Kidney (tissue), 14 donors: Measurements from ENCODE around the gene TBK1. TPM values are rescaled to one million over a fixed set of nuclear protein-coding genes. Genes with fewer than 3 reads are reported as not detected.

Experiments used
- DNase-seq, 5 donors: peaks; one replicate each; pipeline ENCODE4 v3.0.0-alpha.2; 2013 to 2020
- FAIRE-seq: peaks from 2 replicates; lab custom pipeline; 2012; peaks lifted over from hg19 to GRCh38; lab: Jason Lieb, UNC
- H3K27ac ChIP-seq, 2 donors: one replicate each; pipeline ENCODE4 v1.7.0; 2013; ENCODE audit warnings: low read depth in 2 of 2, low read length in 2 of 2, inconsistent platforms in 1 of 2
- H3K27me3 ChIP-seq: one replicate; pipeline ENCODE4 v1.7.1; 2013; ENCODE audit warnings: low read length, inconsistent platforms; ENCODE audit not compliant: control insufficient read depth, insufficient read depth
- H3K36me3 ChIP-seq, 3 donors: one replicate each; pipeline versions ENCODE4 v1.7.0 to v1.7.1; 2013; ENCODE audit warnings: low read length in 3 of 3, control low read depth in 1 of 3, inconsistent platforms in 1 of 3; ENCODE audit not compliant: insufficient read depth in 3 of 3, control insufficient read depth in 2 of 3
- H3K4me1 ChIP-seq, 3 donors: one replicate each; pipeline versions ENCODE4 v1.7.0 to v1.7.1; 2013; ENCODE audit warnings: low read length in 3 of 3, inconsistent platforms in 1 of 3, low read depth in 1 of 3; ENCODE audit not compliant: control insufficient read depth in 2 of 3, insufficient read depth in 2 of 3
- H3K4me3 ChIP-seq, 3 donors: one replicate each; pipeline versions ENCODE4 v1.7.0 to v1.8.1; 2013; ENCODE audit warnings: low read length in 3 of 3, control low read depth in 1 of 3, inconsistent platforms in 1 of 3
- H3K9ac ChIP-seq, 3 donors: one replicate each; pipeline versions ENCODE4 v1.7.0 to v1.7.1; 2013; ENCODE audit warnings: low read length in 3 of 3, control low read depth in 1 of 3, inconsistent platforms in 1 of 3
- H3K9me3 ChIP-seq, 3 donors: one replicate each; pipeline versions ENCODE4 v1.7.0 to v1.7.1; 2013; ENCODE audit warnings: low read length in 3 of 3, control low read depth in 1 of 3, inconsistent platforms in 1 of 3; ENCODE audit not compliant: control insufficient read depth in 2 of 3, insufficient read depth in 1 of 3
- CTCF ChIP-seq: IDR thresholded peaks from 3 replicates; pipeline ENCODE4 v1.5.1; 2012; ENCODE audit warnings: mild to moderate bottlenecking, moderate library complexity, borderline replicate concordance; ENCODE audit not compliant: insufficient read depth; ENCODE audit errors: extremely low read depth
- intact Hi-C: fragments of 100-400 bp; cut with DNase I; formaldehyde crosslinking; loops from one replicate; pipeline ENCODE4 v1.11.1; 2022
- polyA plus RNA-seq: library from polyadenylated mRNA; stranded (reverse); fragments of 350-450 nt; fragmentation: Illumina TruSeq; extraction: RNeasy Lipid Tissue Mini Kit (QIAGEN cat#74804); gene quantifications from one replicate; pipeline ENCODE4 v1.2.3, GENCODE V29; 2014; ENCODE audit warnings: low read depth, low replicate concordance; ENCODE audit not compliant: insufficient read depth
- total RNA-seq: library from RNA; stranded (reverse); fragmentation: NEBNext Ultra II Directional; extraction: Animal tissue kit (Norgen Biotek cat#: 25700); gene quantifications from one replicate; pipeline ENCODE4 v1.2.1, GENCODE V29; 2021
- donor health status: control.
- donor health status: control.
- donor health status: control.
- donor health status: control.
- donor health status: control.
- donor health status: DM: yes; HTN: yes; CAD: no.
- donor health status: Normal renal cell carcinoma (clear cell type).

The TBK1 gene
- total and polyA plus RNA-seq, 2 donors from 2014 or later, result 9.7 to 21.7 TPM

- no peaks in the 10 kb centered on the region for H3K4me1 ChIP-seq
- no peak for TF ChIP-seq CTCF
Measured at GRCh38 chr12:64433915-64434314, 18.0 kb upstream of the TBK1 start.

DNA sequence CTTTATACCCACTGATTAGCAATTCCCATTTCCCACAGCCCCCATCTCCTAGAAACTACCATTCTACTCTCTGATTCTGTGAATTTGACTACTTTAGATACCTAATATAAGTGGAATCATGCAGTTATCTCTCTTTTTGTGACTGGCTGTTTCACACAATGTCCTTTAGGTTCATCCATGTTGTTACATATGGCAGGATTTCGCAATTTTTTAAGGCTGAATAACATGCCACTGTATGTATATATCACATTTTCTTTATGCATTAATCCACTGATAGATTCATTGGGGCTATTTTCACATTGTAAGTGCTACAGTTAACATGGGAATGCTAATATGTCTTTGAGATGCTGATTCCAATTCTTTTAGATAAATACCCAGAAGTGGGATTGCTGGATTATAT lies 11.8 kb upstream of the TBK1 start:
- Histone ChIP-seq H3K27me3 (no peaks in the 10 kb centered on the region), H3K36me3 (peaks cover 8 to 33% (median 10%) of the 10 kb centered on the region in 3 donors), H3K4me3 (no peak overlapping the region), H3K9me3 (no peaks in the 10 kb centered on the region), H3K4me1 (no peaks in the 10 kb centered on the region), H3K27ac (no peak overlapping the region), H3K9ac (no peak overlapping the region)
- TF ChIP-seq CTCF, result no peak
- intact Hi-C loops, result no loop called here
- no peak for FAIRE-seq
- DNase-seq, result no peak

More at GRCh38 chr12:64433915-64434314, 18.0 kb upstream of the TBK1 start:
- FAIRE-seq, result no peak
- intact Hi-C loops, result no loop called here
- no peaks in the 10 kb centered on the region for H3K9me3 ChIP-seq
- H3K9ac ChIP-seq, result no peak overlapping the region
- H3K27me3 ChIP-seq, result no peaks in the 10 kb centered on the region
- peaks cover 9 to 44% (median 20%) of the 10 kb centered on the region in 3 donors for H3K36me3 ChIP-seq
- DNase-seq, result no peak
- H3K4me3 ChIP-seq, result no peak overlapping the region
- H3K27ac ChIP-seq, result no peak overlapping the region

DNA sequence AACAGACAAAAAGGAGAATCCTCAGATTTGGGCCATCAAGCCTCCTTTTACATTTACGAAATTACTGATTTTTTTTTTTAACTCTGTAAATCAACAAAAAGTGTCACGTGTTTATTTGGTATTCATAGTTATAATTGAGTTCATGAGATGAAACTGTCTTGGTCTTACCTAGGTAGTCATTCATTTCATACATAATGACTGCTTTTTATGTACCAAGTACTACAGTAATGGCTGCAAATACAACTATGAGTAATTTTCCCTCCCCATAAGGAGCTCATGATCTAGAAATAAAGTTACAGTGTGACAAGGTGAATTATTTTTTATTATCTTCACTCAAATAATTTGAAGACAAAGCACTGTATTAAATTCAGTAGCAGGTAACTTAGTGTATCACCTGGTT lies 6.4 kb upstream of the TBK1 start:
- FAIRE-seq (no peak), DNase-seq (no peak)
- Histone ChIP-seq H3K36me3 (peaks cover 0 to 30% (median 4%) of the 10 kb centered on the region in 3 donors), H3K27me3 (no peaks in the 10 kb centered on the region), H3K9ac (no peak overlapping the region), H3K4me3 (no peak overlapping the region), H3K9me3 (no peaks in the 10 kb centered on the region), H3K27ac (no peak overlapping the region), H3K4me1 (no peaks in the 10 kb centered on the region)
- TF ChIP-seq CTCF, result no peak
- intact Hi-C loops, result no loop called here

- intact Hi-C loops, result no loop called here
- H3K4me1 ChIP-seq, result peaks cover 0 to 4% (median 0%) of the 10 kb centered on the region in 3 donors
- H3K27me3 ChIP-seq, result no peaks in the 10 kb centered on the region
- H3K36me3 ChIP-seq, result peaks cover 0 to 24% (median 4%) of the 10 kb centered on the region in 3 donors
- DNase-seq (no peak), FAIRE-seq (no peak)
- no peaks in the 10 kb centered on the region for H3K9me3 ChIP-seq
- H3K9ac ChIP-seq, result no peak overlapping the region
- no peak for TF ChIP-seq CTCF
- H3K4me3 ChIP-seq, result no peak overlapping the region
- H3K27ac ChIP-seq, result no peak overlapping the region
Measured at GRCh38 chr12:64446295-64446694, 5.6 kb upstream of the TBK1 start.
